Vagina (tissue), 2 donors: Measurements from ENCODE around the gene PURA. TPM values are rescaled to one million over a fixed set of nuclear protein-coding genes. Genes with fewer than 3 reads are reported as not detected.

ENCODE experiments used
- DNase-seq, 2 donors: peaks; one replicate each; pipeline ENCODE4 v3.0.0-alpha.2; 2017; ENCODE audit errors: extremely low spot score in 2 of 2
- H3K27ac ChIP-seq: fragments of 200-600 bp; sonication (generic); one replicate; pipeline ENCODE4 v1.5.1; 2019
- H3K27me3 ChIP-seq: fragments of 200-600 bp; sonication (generic); one replicate; pipeline ENCODE4 v1.5.1; 2019
- H3K36me3 ChIP-seq, 2 donors: fragments of 200-600 bp; sonication (generic); one replicate each; pipeline ENCODE4 v1.5.1; 2017 to 2019
- H3K4me1 ChIP-seq: fragments of 200-600 bp; sonication (generic); one replicate; pipeline ENCODE4 v1.5.1; 2019
- H3K4me3 ChIP-seq, 2 donors: fragments of 200-600 bp; sonication (generic); 1 replicate in 1 of 2; 2 replicates in 1 of 2; pipeline ENCODE4 v1.5.1; 2016 to 2019
- H3K9me3 ChIP-seq: fragments of 200-600 bp; sonication (generic); one replicate; pipeline ENCODE4 v1.5.1; 2019
- POLR2A ChIP-seq, 2 donors: fragments of 450-650 bp; IDR thresholded peaks; one replicate each; pipeline ENCODE4 v1.6.1; 2017; ENCODE audit warnings: antibody characterized with exemption in 2 of 2, mild to moderate bottlenecking in 2 of 2, moderate library complexity in 2 of 2
- POLR2AphosphoS5 ChIP-seq, 2 donors: sonication (generic); formaldehyde crosslinking; IDR thresholded peaks; one replicate each; pipeline ENCODE4 v1.9.0; 2017; ENCODE audit warnings: antibody characterized with exemption in 2 of 2, mild to moderate bottlenecking in 2 of 2, low read depth in 1 of 2; ENCODE audit not compliant: insufficient read depth in 1 of 2
- intact Hi-C: fragments of 100-400 bp; cut with DNase I; formaldehyde crosslinking; loops from one replicate; pipeline ENCODE4 v1.15.1; 2023
- total RNA-seq: library from RNA; depleted of rRNA; stranded (reverse); fragments of >200 nt; gene quantifications from one replicate; pipeline ENCODE4 v1.2.3, GENCODE V29; 2016
- TF ChIP-seq, protein P1 (sequence below), 3 experiments: fragments of 450-650 bp in 2 of 3; fragments of 200-600 bp in 1 of 3; sonication (generic) in 1 of 3; IDR thresholded peaks; one replicate each; pipeline ENCODE4 v1.5.1; 2017 to 2019; ENCODE audit warnings: antibody characterized with exemption in 3 of 3, mild to moderate bottlenecking in 2 of 3, moderate library complexity in 2 of 3

The PURA gene
- total RNA-seq, 1 donor from 2014 or later, result 29.7 TPM

DNA sequence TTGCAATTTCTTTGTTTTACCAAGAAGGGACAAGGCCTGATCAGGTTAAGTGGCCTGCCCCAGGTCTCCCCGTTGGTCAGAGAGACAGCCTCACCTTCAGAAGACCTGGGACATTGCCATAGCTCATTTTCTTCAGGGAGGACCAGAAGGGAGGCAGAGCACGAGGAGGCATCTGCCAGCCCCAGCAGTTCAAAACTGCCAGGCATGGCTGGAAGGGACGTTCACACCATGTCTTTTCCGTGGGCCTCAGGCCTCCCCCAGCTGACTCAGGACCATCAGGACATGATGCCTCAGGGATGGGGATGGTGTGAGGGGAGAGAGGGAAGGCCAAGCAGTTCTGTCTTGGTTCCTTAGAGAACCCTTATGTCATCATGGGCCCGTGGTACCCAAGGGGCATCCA lies 28.3 kb downstream of the PURA start:
- peaks cover 50% of the 10 kb centered on the region for H3K4me1 ChIP-seq
- TF ChIP-seq, protein P1, sequence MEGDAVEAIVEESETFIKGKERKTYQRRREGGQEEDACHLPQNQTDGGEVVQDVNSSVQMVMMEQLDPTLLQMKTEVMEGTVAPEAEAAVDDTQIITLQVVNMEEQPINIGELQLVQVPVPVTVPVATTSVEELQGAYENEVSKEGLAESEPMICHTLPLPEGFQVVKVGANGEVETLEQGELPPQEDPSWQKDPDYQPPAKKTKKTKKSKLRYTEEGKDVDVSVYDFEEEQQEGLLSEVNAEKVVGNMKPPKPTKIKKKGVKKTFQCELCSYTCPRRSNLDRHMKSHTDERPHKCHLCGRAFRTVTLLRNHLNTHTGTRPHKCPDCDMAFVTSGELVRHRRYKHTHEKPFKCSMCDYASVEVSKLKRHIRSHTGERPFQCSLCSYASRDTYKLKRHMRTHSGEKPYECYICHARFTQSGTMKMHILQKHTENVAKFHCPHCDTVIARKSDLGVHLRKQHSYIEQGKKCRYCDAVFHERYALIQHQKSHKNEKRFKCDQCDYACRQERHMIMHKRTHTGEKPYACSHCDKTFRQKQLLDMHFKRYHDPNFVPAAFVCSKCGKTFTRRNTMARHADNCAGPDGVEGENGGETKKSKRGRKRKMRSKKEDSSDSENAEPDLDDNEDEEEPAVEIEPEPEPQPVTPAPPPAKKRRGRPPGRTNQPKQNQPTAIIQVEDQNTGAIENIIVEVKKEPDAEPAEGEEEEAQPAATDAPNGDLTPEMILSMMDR (IDR thresholded peaks at IDR 0.05), result no peak
- no peak for TF ChIP-seq POLR2A (IDR thresholded peaks at IDR 0.05)
- intact Hi-C loops, result no loop called here

DNA sequence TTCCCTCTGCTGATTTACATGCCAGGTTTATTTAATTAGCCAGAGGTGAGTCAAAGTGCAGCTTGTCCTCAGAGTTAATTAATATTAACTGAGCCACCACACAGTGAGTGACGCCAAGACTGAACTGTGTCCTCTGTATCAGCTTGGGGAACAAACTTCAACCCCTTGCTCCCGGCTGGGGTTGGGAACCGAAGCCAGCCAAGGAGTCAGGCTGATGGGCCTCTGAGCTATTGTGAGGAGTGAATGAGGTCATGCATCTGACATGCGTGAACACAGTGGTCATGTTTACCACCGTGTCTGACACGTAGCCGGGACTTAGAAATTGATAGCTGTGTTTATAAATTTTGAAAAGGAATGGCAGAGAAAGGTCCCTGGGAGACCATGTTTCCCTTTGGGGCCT lies 28.9 kb downstream of the PURA start:
- DNase-seq, result no peak
- intact Hi-C loops, result no loop called here
- no peak overlapping the region for H3K27ac ChIP-seq

More for the DNA sequence above, 28.3 kb downstream of the PURA start:
- Histone ChIP-seq H3K27me3 (no peaks in the 10 kb centered on the region), H3K9me3 (no peaks in the 10 kb centered on the region), H3K27ac (no peak overlapping the region), H3K36me3 (no peaks in the 10 kb centered on the region), H3K4me3 (no peak overlapping the region)
- no peak for DNase-seq

DNA sequence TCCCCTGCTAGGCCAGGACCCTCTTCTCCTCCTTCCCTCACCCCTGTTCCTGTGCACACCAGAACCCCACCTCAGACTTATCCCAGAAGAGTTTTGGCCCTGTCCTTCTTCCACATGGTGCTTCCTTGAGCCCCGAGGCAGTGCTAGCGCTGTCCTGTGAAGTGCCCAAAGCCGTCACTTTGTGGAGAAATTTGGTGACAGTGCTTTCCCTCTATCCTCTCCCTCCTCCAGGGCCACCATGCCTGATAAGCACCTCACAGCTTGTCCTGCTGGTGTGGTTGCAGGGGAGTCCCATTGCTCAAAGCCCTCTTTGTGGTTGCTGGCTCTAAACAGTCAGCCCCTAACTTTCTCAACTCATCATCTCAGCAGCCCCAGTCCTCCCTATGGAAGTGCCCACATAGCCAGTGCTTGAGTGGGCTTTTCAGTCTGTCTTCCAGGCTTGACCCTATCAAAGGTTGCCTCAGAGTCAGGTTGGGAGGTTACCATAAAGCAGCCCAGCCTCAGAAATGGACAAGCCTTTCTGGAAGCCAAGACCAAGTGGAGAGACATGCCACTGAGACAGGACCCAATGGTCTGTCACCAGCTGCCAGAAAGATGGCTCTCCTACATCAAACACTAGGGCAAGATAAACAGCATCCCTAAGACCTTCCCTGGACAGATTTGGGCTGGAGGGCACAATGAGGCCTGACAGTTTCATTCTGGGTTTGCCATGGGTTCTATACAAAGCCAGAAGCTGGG lies 29.8 kb downstream of the PURA start:
- Histone ChIP-seq H3K9me3 (no peaks in the 10 kb centered on the region), H3K27me3 (no peaks in the 10 kb centered on the region), H3K27ac (no peak overlapping the region), H3K4me1 (peaks cover 50% of the 10 kb centered on the region), H3K36me3 (no peaks in the 10 kb centered on the region), H3K4me3 (no peak overlapping the region)
- intact Hi-C loops, result no loop called here
- TF ChIP-seq POLR2A (IDR thresholded peaks at IDR 0.05), result no peak
- TF ChIP-seq, protein P1 (IDR thresholded peaks at IDR 0.05), result no peak
- TF ChIP-seq POLR2AphosphoS5 (IDR thresholded peaks at IDR 0.05; ENCODE audit: insufficient read depth in 1 of 2, low read depth in 1 of 2), result no peak
- peak in 1 of 2 donors; percentile 80 for DNase-seq

More for the DNA sequence above, 28.9 kb downstream of the PURA start:
- H3K4me1 ChIP-seq, result peaks cover 50% of the 10 kb centered on the region
- TF ChIP-seq POLR2A (IDR thresholded peaks at IDR 0.05) (no peak), POLR2AphosphoS5 (IDR thresholded peaks at IDR 0.05; ENCODE audit: insufficient read depth in 1 of 2, low read depth in 1 of 2) (no peak)
- TF ChIP-seq, protein P1 (IDR thresholded peaks at IDR 0.05), result no peak
- H3K36me3 ChIP-seq, result no peaks in the 10 kb centered on the region
- H3K4me3 ChIP-seq, result no peak overlapping the region
- H3K9me3 ChIP-seq, result no peaks in the 10 kb centered on the region
- no peaks in the 10 kb centered on the region for H3K27me3 ChIP-seq

DNA sequence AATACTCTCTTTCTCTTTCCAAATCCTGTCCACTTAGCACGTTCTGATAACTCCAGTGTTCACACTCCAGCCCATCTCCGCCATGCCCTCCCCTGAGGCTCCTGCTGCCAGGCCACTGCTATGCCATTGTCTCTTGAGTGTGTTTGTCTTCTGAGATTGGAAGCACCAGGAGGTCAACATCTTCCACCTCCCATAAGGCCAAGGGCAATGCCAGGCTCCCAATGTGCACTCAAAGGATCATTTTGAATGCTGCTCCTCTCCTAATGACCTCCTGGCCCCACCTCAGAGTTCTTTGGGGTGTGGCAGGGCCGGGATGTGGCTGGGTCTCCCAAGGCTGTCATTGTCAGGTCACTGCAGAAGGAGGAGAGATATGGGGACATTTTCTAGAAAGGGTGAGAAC lies 31.3 kb downstream of the PURA start:
- peak overlapping the region; percentile 49 for H3K27ac ChIP-seq
- no peaks in the 10 kb centered on the region for H3K36me3 ChIP-seq
- no peak for TF ChIP-seq POLR2A (IDR thresholded peaks at IDR 0.05)
- TF ChIP-seq, protein P1 (IDR thresholded peaks at IDR 0.05), result no peak
- H3K4me1 ChIP-seq, result peaks cover 48% of the 10 kb centered on the region
- H3K4me3 ChIP-seq, result peak overlapping the region; percentile 41 to 50
- no peaks in the 10 kb centered on the region for H3K27me3 ChIP-seq
- no peak for DNase-seq
- H3K9me3 ChIP-seq, result no peaks in the 10 kb centered on the region
- intact Hi-C loops, result no loop called here

DNA sequence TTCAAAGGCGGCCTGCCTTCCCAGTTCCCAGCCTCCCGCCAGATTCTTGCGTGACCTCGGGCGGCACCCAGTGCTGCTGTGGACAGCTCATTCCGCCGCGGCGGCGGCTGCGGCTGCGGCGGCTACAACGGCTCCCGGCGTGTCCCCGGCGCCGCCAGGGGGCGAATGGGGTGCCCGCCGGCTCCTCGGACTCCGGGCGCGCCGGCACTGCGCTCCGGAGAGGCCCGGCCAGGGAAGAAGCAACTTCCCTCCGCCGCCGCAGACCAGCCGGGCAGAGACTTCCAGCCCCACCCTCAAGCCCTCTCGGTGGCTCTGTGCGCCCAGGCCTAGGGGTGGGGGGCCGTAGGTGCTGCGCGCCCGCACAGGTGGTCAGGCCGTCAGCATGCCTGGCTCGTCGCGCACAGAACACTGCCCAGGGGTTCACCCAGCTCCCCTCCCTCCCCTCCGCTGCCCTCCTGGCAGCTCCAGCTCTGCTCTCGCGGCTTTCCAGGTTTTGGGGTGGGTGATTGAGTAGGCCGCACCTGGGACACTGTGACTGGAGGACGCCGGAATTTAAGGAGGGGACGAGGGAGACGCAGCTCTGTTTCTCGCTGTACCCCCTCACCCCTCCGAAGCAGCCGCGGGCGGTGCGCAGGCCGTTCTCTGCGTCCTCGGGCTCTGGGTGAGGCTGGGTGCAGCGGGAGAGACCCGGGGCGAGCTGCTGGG lies 32.1 kb downstream of the PURA start:
- Histone ChIP-seq H3K4me3 (peak overlapping the region; percentile 41 to 50), H3K9me3 (no peaks in the 10 kb centered on the region), H3K27me3 (no peaks in the 10 kb centered on the region), H3K4me1 (peaks cover 41% of the 10 kb centered on the region), H3K27ac (peak overlapping the region; percentile 49), H3K36me3 (no peaks in the 10 kb centered on the region)
- TF ChIP-seq, protein P1 (IDR thresholded peaks at IDR 0.05), result peak; percentile 30 to 52 (median 46)
- TF ChIP-seq POLR2AphosphoS5 (IDR thresholded peaks at IDR 0.05; ENCODE audit: insufficient read depth in 1 of 2, low read depth in 1 of 2) (no peak), POLR2A (IDR thresholded peaks at IDR 0.05) (no peak)
- intact Hi-C loops, result no loop called here
- DNase-seq, result no peak
